NCI-H2029 (cell line): ENCODE data around the gene STAB2.

Experiments used
- DNase-seq: peaks from one replicate; lab custom pipeline; 2025; lab: John Stamatoyannopoulos, UW

The STAB2 gene

DNA sequence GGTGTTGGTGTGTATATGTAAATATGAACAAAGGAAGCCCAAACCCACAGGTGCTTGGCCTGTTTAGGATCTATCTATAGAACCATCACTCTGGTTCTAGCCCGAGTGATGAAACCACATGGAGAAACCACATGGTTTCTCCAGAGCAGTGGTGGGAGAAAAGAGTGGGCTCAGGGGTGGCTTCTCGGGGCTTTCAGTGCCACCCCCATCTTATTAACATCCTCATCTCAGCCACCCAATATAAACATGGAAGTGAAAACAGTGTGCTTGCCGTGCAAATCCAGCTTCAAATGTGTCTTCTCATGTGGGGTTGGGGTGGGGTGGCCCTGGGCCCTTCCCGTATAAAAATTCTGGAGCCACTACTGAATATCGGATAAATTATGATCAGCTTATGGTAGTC is 109.0 kb downstream of the STAB2 start:
- DNase-seq = no peak

DNA sequence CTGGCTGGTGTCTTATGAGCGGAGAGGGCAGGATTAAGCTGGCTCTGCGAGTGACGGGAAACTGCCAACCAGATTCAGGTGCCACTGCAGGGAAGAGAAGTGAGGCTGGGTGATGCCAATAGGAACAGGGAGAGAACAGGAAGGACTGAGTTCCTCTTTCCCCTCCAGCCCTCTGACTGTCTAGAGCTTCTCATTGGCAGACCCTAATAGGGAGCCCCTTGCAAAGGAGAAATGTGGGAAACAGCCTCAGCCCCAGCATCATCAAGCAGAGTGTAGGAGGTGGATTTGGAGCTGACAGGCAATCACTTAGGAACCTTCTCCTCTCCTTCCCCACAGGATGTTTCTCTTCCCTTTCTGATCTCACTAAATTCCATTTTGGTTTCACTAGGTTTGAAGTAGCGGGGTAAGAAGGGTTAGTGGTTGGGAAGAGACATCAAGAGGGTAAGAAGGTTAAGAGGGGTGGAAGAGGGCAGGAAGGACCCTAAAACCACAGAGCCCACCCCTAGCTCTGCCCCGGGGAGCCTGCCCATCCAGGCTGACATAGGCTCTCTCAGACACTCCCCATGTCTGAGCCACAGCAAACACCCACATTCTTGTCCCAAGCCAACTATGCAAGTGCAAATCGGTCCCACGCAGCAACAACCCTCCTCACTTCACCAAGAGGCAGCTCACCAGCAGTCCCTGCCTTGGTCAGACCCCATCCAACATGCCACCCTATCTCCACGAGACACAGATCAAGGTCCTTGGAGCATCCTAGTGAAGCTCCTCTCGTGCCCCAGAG is 111.1 kb downstream of the STAB2 start:
- no peak for DNase-seq

DNA sequence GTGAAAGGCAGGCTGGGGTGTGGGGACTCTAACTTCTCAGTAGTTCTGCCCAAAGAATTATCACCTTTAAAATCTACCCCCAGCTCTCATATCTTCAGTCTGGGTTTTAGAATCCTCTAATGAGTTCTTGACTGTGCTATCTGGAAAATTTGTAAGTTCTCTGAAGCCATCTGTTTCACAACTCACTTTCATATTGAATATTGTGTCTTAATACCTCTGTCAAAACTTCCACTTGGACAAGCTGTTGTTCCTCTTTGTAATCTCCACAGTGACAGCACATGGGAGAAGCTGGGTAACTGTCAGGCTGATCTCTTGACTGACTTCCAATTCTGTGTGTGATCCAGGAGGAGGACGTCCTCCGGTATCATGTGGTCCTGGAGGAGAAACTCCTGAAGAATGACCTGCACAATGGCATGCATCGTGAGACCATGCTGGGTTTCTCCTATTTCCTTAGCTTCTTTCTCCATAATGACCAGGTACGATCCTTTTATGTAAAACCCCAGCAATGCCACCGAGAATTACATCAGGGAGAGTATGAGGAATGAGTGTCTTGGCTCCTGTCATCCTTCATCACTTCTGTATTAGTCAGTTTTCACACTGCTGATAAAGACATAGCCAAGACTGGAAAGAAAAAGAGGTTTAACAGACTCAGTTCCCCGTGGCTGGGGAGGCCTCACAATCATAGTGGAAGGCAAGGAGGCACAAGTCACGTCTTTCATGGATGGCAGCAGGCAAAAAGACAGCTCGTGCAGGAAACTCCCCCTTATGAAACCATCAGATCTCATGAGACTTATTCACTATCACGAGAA is 111.9 kb downstream of the STAB2 start:
- DNase-seq = no peak

DNA sequence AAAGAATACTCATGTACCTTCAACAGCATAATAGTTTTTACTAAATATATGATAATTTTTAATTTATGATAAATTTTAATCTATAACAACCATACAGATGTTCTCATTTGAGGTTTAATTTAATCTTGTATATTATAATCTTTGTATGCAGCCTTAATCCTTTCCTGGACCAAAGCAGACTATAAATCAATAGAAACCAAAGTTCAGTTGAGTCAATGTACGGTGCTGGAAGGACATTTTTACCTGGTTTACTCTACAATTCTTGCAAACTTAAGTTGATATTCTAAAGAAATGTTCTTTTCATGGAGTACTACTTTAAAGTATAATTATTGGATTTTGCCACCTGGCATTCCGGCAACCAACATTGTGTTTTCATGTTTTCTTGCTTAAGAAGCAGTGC is 118.0 kb downstream of the STAB2 start:
- DNase-seq = no peak

DNA sequence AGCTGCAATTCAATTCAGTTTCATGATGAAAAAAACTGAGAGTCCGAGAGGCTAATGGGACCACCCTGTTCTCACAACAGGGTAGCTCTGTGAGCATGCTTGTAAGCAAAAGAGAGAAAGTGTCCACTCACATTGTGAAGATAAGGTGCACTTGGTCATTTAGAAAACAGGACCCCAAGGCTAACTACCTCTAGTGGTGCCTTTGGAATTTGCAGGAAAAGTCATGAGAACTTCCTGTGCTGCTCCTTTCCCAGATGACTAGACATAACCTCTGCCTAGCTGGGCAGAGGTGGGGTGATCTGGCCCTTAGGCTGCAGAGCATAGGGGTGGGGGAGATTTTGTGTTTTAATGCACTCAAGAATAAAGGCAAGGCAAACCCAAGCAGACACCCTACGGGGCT is 118.9 kb downstream of the STAB2 start:
- DNase-seq = no peak

GRCh38 chr12:103707446-103707845 is 120.4 kb downstream of the STAB2 start:
- no peak for DNase-seq

GRCh38 chr12:103710544-103710943 is 123.5 kb downstream of the STAB2 start:
- no peak for DNase-seq

GRCh38 chr12:103712216-103712615 is 125.1 kb downstream of the STAB2 start:
- DNase-seq = no peak

- DNase-seq = no peak
These were observed 128.4 kb downstream of the STAB2 start for GRCh38 chr12:103715494-103715893.

DNA sequence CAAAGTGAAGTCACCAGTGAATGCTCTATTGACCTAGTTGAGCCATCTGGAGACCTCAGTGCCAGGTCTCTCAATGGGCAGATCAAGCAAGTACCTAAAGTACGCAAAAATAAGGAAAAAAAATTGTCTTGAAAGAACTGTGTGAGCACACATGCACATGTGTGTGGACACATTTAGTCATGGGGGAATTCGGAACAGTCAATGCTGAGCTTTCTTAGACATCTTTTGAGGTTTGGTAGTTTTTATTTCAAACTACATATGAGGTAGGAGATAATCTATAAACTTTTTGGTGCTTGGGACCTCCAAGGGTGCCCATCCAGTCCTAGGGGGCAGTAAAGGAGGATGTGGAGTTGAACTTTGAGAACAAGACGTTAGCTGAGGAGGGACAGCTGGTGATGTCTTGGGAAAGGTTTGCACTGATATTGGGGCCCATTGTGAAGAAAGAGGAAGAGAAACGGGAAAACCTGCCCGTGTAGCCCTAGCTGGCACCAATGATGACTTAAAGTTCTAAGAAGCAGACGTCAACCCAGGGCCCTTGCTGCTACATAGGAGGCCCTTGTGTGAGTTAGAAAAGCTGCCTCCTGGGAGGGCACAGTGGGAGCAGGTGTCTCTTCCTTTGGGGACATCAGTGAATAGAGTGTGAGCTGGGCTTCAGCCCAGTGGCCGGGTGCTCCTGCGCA is 129.6 kb downstream of the STAB2 start:
- DNase-seq = no peak

GRCh38 chr12:103725398-103725797 is 138.3 kb downstream of the STAB2 start:
- DNase-seq = no peak

DNA sequence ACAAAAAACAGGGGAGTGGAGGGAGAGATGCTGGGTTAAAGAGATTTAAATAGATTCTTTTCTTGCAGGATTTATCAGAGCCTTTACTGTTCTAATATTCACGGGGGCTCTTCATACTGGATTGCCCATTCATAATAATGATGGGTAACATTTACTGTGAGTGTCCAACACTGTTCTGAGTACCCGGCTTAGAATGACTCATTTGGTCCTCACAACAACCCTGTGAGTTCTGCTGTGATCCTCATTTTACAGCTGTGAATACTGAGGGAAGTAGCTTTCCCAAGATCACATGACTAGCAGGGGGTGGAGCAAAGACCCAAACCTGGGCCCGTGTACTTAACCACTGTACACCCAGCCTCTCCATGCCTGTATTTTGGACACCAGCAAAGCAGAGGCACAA is 140.6 kb downstream of the STAB2 start:
- no peak for DNase-seq

- DNase-seq = no peak
These were observed 141.2 kb downstream of the STAB2 start for GRCh38 chr12:103728323-103728722.

GRCh38 chr12:103729499-103729898 is 142.4 kb downstream of the STAB2 start:
- no peak for DNase-seq

DNA sequence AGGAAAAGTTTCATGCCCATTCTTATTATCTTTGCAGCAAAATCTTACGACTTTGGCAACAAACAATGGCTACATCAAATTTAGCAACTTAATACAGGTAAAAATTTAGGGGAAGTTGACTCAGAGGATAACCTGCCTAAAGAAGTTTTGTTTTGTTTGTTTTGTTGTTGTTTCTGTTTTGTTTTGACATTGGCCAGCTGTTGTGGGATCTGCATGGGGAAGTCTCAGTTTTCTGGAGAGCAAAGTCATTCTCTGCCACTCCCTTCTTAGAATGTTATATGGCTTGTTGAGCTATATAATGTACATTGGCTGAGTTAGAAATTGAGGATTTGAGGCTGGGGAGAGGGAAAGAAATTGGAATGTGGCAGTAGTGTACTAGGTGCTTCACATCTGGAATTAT is 144.5 kb downstream of the STAB2 start:
- DNase-seq = no peak

- DNase-seq = no peak
These were observed 147.8 kb downstream of the STAB2 start for GRCh38 chr12:103734863-103735262.

- no peak for DNase-seq
These were observed 148.2 kb downstream of the STAB2 start for GRCh38 chr12:103735291-103735690.

GRCh38 chr12:103736572-103736971 is 149.5 kb downstream of the STAB2 start:
- DNase-seq = no peak

DNA sequence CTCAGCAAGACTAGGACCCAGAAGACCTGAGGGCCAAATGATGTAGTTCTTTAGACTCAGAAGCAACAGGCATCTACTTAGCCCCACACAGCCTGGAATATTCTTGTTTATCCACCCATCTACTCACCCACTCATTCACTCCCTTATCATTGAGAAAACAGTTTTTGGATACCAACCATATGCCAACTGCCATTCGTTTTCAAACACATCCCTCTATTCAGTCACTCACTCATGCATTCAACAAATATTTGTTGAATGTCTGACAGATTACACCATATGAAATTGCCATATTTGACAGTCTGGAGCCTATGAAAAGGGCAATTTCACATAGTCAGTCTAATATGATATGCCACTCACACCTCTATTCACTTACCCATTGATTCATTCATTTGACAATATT is 150.8 kb downstream of the STAB2 start:
- DNase-seq = peak; percentile 53

DNA sequence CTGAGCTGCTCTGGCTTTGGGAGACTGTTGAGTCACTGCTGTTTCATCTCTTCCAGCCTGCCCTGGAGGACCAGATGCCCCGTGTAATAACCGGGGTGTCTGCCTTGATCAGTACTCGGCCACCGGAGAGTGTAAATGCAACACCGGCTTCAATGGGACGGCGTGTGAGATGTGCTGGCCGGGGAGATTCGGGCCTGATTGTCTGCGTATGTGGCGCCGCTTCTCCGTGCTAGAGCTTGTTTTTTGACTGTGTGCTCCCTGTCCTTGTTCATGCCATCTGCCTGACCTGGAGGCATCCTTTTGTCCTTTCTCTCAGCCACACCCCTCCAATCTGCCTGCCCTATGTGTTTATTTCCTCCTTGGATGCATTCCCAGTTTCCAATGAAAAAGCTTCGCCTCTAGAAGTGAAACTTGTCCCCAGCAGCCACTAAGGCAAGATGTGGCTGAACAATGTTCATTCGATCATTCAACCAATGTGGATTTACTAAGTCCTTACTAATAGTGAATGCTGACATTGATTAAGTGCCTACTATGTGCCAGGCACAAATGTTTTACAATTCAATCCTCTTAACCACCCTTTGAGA is 155.4 kb downstream of the STAB2 start:
- peak; percentile 95 for DNase-seq

DNA sequence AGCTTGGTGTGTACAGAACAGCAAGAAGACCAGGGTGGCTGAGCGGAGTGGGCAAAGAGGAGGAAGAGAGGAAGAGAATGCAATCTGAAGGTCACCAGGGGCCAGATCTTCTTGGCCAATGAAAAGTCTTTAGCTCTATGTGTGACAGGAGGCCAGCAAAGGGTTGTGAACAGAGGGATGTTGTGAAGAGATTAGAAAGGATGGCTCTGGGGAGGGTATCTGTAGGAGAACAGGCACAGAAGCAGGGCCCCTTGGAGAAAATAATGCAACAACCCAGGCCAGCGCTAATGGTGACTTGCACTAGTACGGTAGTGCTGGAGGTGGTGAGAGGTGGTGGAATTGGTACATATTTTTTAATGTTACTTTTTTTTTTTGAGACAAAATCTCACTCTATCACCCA is 156.7 kb downstream of the STAB2 start:
- no peak for DNase-seq

GRCh38 chr12:103745962-103746361 is 158.9 kb downstream of the STAB2 start:
- DNase-seq = peak; percentile 18

- DNase-seq = no peak
These were observed 160.9 kb downstream of the STAB2 start for GRCh38 chr12:103748002-103748401.
